ENCODE measurements around the gene LYPD4.

The LYPD4 gene

DNA sequence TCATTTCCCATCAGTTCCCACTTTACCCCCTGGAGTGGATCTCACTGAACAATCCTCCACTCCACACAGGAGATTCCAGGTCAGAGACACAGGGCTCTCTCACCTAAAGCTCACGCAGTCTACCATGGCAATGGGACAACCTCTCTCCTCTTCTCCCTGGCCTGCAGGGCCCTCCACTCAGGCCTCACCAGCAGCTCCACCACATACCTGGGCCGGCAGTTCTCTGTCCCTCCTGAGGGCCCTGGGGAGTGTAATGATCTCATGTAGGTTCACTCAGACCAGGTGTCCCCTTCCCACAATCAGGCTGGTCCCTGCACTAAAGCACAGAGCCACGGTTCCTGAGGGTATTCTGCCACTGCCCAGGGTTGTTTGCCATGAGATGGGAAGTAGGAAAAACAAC lies 32.5 kb downstream of the LYPD4 start:
- no peaks in the 10 kb centered on the region for H3K36me3 ChIP-seq (ENCODE audit: control insufficient read depth, insufficient read depth, low read length)
- H3K27me3 ChIP-seq (ENCODE audit: control insufficient read depth, insufficient read depth, low read length): peaks cover 33% of the 10 kb centered on the region
- H3K9me3 ChIP-seq (ENCODE audit: control insufficient read depth, insufficient read depth, low read depth, low read length): no peaks in the 10 kb centered on the region
- H3K4me1 ChIP-seq (ENCODE audit: control insufficient read depth, insufficient read depth, low read length): no peaks in the 10 kb centered on the region
- no peak overlapping the region for H3K9ac ChIP-seq (ENCODE audit: low read length)
- H3K27ac ChIP-seq (ENCODE audit: low read depth, low read length): no peak overlapping the region
- no peak overlapping the region for H3K4me3 ChIP-seq (ENCODE audit: low read depth, low read length)

GRCh38 chr19:41811036-41811435 lies 33.4 kb downstream of the LYPD4 start:
- Histone ChIP-seq H3K9me3 (ENCODE audit: control insufficient read depth, insufficient read depth, low read depth, low read length) (no peaks in the 10 kb centered on the region), H3K27ac (ENCODE audit: low read depth, low read length) (no peak overlapping the region), H3K9ac (ENCODE audit: low read length) (no peak overlapping the region), H3K27me3 (ENCODE audit: control insufficient read depth, insufficient read depth, low read length) (peaks cover 34% of the 10 kb centered on the region), H3K36me3 (ENCODE audit: control insufficient read depth, insufficient read depth, low read length) (no peaks in the 10 kb centered on the region), H3K4me1 (ENCODE audit: control insufficient read depth, insufficient read depth, low read length) (no peaks in the 10 kb centered on the region), H3K4me3 (ENCODE audit: low read depth, low read length) (no peak overlapping the region)

GRCh38 chr19:41810301-41810700 lies 34.2 kb downstream of the LYPD4 start:
- peaks cover 31% of the 10 kb centered on the region; the same call in 1 of the 2 replicates for H3K27me3 ChIP-seq (ENCODE audit: control insufficient read depth, insufficient read depth, low read length)
- H3K9ac ChIP-seq (ENCODE audit: low read length): no peak overlapping the region
- no peak overlapping the region for H3K27ac ChIP-seq (ENCODE audit: low read depth, low read length)
- no peak overlapping the region for H3K4me3 ChIP-seq (ENCODE audit: low read depth, low read length)
- no peaks in the 10 kb centered on the region for H3K9me3 ChIP-seq (ENCODE audit: control insufficient read depth, insufficient read depth, low read depth, low read length)
- no peaks in the 10 kb centered on the region for H3K36me3 ChIP-seq (ENCODE audit: control insufficient read depth, insufficient read depth, low read length)
- H3K4me1 ChIP-seq (ENCODE audit: control insufficient read depth, insufficient read depth, low read length): no peaks in the 10 kb centered on the region

- no peaks in the 10 kb centered on the region for H3K4me1 ChIP-seq (ENCODE audit: control insufficient read depth, insufficient read depth, low read length)
- H3K27me3 ChIP-seq (ENCODE audit: control insufficient read depth, insufficient read depth, low read length): peaks cover 24% of the 10 kb centered on the region; the same call in 1 of the 2 replicates
- H3K4me3 ChIP-seq (ENCODE audit: low read depth, low read length): no peak overlapping the region
- no peaks in the 10 kb centered on the region for H3K9me3 ChIP-seq (ENCODE audit: control insufficient read depth, insufficient read depth, low read depth, low read length)
- H3K27ac ChIP-seq (ENCODE audit: low read depth, low read length): no peak overlapping the region
- no peaks in the 10 kb centered on the region for H3K36me3 ChIP-seq (ENCODE audit: control insufficient read depth, insufficient read depth, low read length)
- H3K9ac ChIP-seq (ENCODE audit: low read length): no peak overlapping the region
Observed at GRCh38 chr19:41808663-41809566, 35.6 kb downstream of the LYPD4 start.

DNA sequence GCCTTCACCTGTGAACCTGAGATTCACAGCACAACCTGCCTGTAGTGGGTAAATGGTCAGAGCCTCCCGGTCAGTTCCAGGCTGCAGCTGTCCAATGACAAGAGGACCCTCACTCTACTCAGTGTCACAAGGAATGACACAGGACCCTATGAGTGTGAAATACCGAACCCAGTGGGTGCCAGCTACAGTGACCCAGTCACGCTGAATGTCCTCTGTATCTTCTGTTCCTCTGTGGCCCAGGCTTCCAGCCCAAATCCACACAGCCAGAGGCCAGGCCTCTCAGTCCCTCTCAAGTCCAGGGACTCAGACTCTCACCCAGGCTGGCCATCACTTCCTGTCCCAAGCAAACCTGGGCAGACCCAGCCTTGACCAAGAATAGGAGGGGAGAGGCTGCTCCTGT lies 37.3 kb downstream of the LYPD4 start:
- Histone ChIP-seq H3K27ac (ENCODE audit: low read depth, low read length) (no peak overlapping the region), H3K9me3 (ENCODE audit: control insufficient read depth, insufficient read depth, low read depth, low read length) (no peaks in the 10 kb centered on the region), H3K27me3 (ENCODE audit: control insufficient read depth, insufficient read depth, low read length) (peaks cover 20% of the 10 kb centered on the region; the same call in 1 of the 2 replicates), H3K4me1 (ENCODE audit: control insufficient read depth, insufficient read depth, low read length) (no peaks in the 10 kb centered on the region), H3K4me3 (ENCODE audit: low read depth, low read length) (no peak overlapping the region), H3K36me3 (ENCODE audit: control insufficient read depth, insufficient read depth, low read length) (no peaks in the 10 kb centered on the region), H3K9ac (ENCODE audit: low read length) (no peak overlapping the region)

- H3K27me3 ChIP-seq (ENCODE audit: control insufficient read depth, insufficient read depth, low read length): peaks cover 18% of the 10 kb centered on the region; the same call in 1 of the 2 replicates
- H3K27ac ChIP-seq (ENCODE audit: low read depth, low read length): no peak overlapping the region
- H3K36me3 ChIP-seq (ENCODE audit: control insufficient read depth, insufficient read depth, low read length): no peaks in the 10 kb centered on the region
- H3K4me1 ChIP-seq (ENCODE audit: control insufficient read depth, insufficient read depth, low read length): no peaks in the 10 kb centered on the region
- H3K4me3 ChIP-seq (ENCODE audit: low read depth, low read length): no peak overlapping the region
- H3K9me3 ChIP-seq (ENCODE audit: control insufficient read depth, insufficient read depth, low read depth, low read length): 0 out of 2 replicates have a peak, but pooled peaks cover 3% of the 10 kb centered on the region
- H3K9ac ChIP-seq (ENCODE audit: low read length): no peak overlapping the region
Observed at GRCh38 chr19:41804336-41804735, 40.1 kb downstream of the LYPD4 start.

DNA sequence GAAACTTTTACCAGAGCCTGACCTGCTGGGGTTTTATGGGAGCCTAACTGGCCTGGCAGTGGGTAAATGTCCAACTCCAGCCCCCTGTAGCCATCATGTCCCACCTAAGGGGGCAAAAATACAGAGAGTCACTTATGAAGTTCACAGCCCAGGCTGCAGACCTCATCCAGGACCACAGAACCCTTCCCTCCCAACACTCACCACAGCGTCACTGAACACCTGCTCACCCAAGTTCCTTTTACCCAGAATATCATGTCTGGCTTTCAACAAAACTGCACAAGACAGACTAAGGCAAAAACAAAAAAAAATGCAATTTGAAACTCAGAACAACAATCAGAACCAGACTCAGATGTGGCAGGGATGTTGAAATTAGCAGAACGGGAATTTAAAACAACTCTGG lies 41.7 kb downstream of the LYPD4 start:
- no peak overlapping the region for H3K9ac ChIP-seq (ENCODE audit: low read length)
- H3K27ac ChIP-seq (ENCODE audit: low read depth, low read length): no peak overlapping the region
- H3K4me1 ChIP-seq (ENCODE audit: control insufficient read depth, insufficient read depth, low read length): no peaks in the 10 kb centered on the region
- 0 out of 2 replicates have a peak, but pooled peaks cover 3% of the 10 kb centered on the region for H3K9me3 ChIP-seq (ENCODE audit: control insufficient read depth, insufficient read depth, low read depth, low read length)
- H3K36me3 ChIP-seq (ENCODE audit: control insufficient read depth, insufficient read depth, low read length): no peaks in the 10 kb centered on the region
- H3K27me3 ChIP-seq (ENCODE audit: control insufficient read depth, insufficient read depth, low read length): peaks cover 11% of the 10 kb centered on the region; the same call in 1 of the 2 replicates
- no peak overlapping the region for H3K4me3 ChIP-seq (ENCODE audit: low read depth, low read length)

DNA sequence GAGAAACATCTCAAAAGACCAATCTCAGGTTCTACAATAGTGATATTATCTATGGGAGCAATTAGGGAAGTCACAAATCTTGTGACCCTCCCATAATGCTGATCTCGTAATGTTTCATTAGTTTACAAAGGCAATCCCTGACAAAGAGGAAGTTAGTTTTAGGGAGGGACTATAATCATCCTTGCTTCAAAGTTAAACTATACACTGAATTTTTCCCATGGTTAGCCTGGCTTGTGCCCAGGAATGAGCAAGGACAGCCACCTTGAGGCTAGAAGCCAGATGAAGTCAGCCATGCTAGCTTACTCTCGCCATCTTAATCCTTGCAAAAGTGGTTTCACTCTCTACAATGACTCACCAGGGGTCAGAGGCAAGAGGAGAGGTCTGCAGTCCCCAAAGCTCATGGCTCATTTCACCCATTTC lies 42.7 kb downstream of the LYPD4 start:
- Histone ChIP-seq H3K27me3 (ENCODE audit: control insufficient read depth, insufficient read depth, low read length) (peaks cover 12% of the 10 kb centered on the region; the same call in 1 of the 2 replicates), H3K36me3 (ENCODE audit: control insufficient read depth, insufficient read depth, low read length) (no peaks in the 10 kb centered on the region), H3K9me3 (ENCODE audit: control insufficient read depth, insufficient read depth, low read depth, low read length) (0 out of 2 replicates have a peak, but pooled peaks cover 3% of the 10 kb centered on the region), H3K27ac (ENCODE audit: low read depth, low read length) (no peak overlapping the region), H3K4me1 (ENCODE audit: control insufficient read depth, insufficient read depth, low read length) (no peaks in the 10 kb centered on the region), H3K4me3 (ENCODE audit: low read depth, low read length) (no peak overlapping the region), H3K9ac (ENCODE audit: low read length) (no peak overlapping the region)

DNA sequence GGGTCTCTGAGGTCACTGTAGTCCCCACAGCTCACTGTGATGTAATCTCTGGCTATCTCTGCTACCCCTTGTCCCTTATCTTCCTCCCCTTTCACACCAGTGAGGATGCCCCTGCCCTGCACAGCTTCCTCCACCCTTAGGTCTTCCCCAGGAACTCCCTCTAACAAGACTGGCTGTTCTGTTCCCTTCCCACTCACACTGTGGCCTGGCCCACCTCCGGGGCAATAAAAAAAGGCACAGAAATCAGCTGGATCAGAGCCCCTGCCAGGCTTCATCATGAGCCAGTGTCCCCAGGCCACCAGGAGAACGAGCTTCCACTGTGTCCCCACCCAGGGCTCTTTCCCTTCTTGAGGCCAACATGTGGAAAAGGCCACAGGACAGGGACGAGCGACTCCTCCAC lies 43.5 kb downstream of the LYPD4 start:
- no peaks in the 10 kb centered on the region for H3K4me1 ChIP-seq (ENCODE audit: control insufficient read depth, insufficient read depth, low read length)
- no peak overlapping the region for H3K27ac ChIP-seq (ENCODE audit: low read depth, low read length)
- H3K9ac ChIP-seq (ENCODE audit: low read length): no peak overlapping the region

DNA sequence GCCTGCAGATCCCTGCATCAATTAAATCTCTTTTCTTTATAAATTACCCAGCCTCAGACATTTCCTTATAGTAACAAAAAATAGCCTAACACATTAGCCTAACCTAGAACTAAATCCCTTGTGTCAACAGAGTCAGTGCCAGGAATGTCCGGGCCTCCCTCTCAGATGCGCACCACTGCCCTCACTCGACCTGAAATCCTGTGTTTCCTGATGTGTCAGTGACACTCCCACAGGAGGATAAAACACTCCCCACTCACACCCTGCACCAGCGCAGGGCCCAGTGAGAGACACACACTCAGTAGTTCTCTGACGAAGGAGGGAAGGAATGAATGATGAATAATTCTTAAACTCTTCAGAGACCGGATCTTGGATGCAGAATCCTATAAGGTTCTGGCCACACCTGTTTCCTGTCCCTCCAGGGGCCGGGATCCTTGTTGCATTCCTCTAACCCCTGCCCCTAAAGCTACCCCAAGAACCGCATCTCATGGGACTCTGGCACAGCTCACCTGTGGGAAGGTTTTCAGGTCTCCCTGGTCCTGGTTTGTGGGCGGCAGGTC lies 45.0 kb downstream of the LYPD4 start:
- Histone ChIP-seq H3K9me3 (ENCODE audit: control insufficient read depth, insufficient read depth, low read depth, low read length) (0 out of 2 replicates have a peak, but pooled peaks cover 3% of the 10 kb centered on the region), H3K27me3 (ENCODE audit: control insufficient read depth, insufficient read depth, low read length) (peaks cover 19% of the 10 kb centered on the region; the same call in 1 of the 2 replicates), H3K36me3 (ENCODE audit: control insufficient read depth, insufficient read depth, low read length) (no peaks in the 10 kb centered on the region), H3K9ac (ENCODE audit: low read length) (no peak overlapping the region), H3K27ac (ENCODE audit: low read depth, low read length) (no peak overlapping the region), H3K4me3 (ENCODE audit: low read depth, low read length) (no peak overlapping the region), H3K4me1 (ENCODE audit: control insufficient read depth, insufficient read depth, low read length) (no peaks in the 10 kb centered on the region)

More for the DNA sequence above, 43.5 kb downstream of the LYPD4 start:
- H3K27me3 ChIP-seq (ENCODE audit: control insufficient read depth, insufficient read depth, low read length): peaks cover 19% of the 10 kb centered on the region; the same call in 1 of the 2 replicates
- no peak overlapping the region for H3K4me3 ChIP-seq (ENCODE audit: low read depth, low read length)
- H3K9me3 ChIP-seq (ENCODE audit: control insufficient read depth, insufficient read depth, low read depth, low read length): 0 out of 2 replicates have a peak, but pooled peaks cover 3% of the 10 kb centered on the region
- H3K36me3 ChIP-seq (ENCODE audit: control insufficient read depth, insufficient read depth, low read length): no peaks in the 10 kb centered on the region

GRCh38 chr19:41796901-41797300 lies 47.6 kb downstream of the LYPD4 start:
- H3K4me1 ChIP-seq (ENCODE audit: control insufficient read depth, insufficient read depth, low read length): no peaks in the 10 kb centered on the region

More at GRCh38 chr19:41796901-41797300, 47.6 kb downstream of the LYPD4 start:
- Histone ChIP-seq H3K9me3 (ENCODE audit: control insufficient read depth, insufficient read depth, low read depth, low read length) (0 out of 2 replicates have a peak, but pooled peaks cover 3% of the 10 kb centered on the region), H3K27ac (ENCODE audit: low read depth, low read length) (no peak overlapping the region), H3K9ac (ENCODE audit: low read length) (no peak overlapping the region), H3K4me3 (ENCODE audit: low read depth, low read length) (no peak overlapping the region), H3K27me3 (ENCODE audit: control insufficient read depth, insufficient read depth, low read length) (peaks cover 26% of the 10 kb centered on the region), H3K36me3 (ENCODE audit: control insufficient read depth, insufficient read depth, low read length) (no peaks in the 10 kb centered on the region)

All from HUES6 (cell line).